Fibroblast of lung (primary cell): ENCODE results near the gene KEAP1. TPM values are rescaled to one million over a fixed set of nuclear protein-coding genes. Genes with fewer than 3 reads are reported as not detected.
"Not testable (repeated sequence)": the region's sequence is repeated elsewhere in the genome, so short reads cannot be mapped to it uniquely, and the experiment has no call there.

Experiments
- DNase-seq, 2 donors: peaks; one replicate each; pipeline versions ENCODE4 v3.0.0 to v3.0.0-alpha.2; 2010; ENCODE audit warnings: low read depth in 2 of 2
- H2AFZ ChIP-seq: 2 replicates; pipeline ENCODE4 v1.5.1; 2012; ENCODE audit warnings: low read length, control low read depth, inconsistent platforms
- H3K27ac ChIP-seq: 2 replicates; pipeline ENCODE4 v1.5.1; 2011; ENCODE audit warnings: low read length, control low read depth; ENCODE audit not compliant: insufficient read depth
- H3K27me3 ChIP-seq: 2 replicates; pipeline ENCODE4 v1.5.1; 2011; ENCODE audit warnings: mild to moderate bottlenecking, low read length; ENCODE audit not compliant: control insufficient read depth, insufficient read depth
- H3K36me3 ChIP-seq: 2 replicates; pipeline ENCODE4 v1.5.1; 2011; ENCODE audit warnings: low read length; ENCODE audit not compliant: control insufficient read depth, insufficient read depth
- H3K4me1 ChIP-seq: 2 replicates; pipeline ENCODE4 v1.5.1; 2011; ENCODE audit warnings: low read length; ENCODE audit not compliant: control insufficient read depth, insufficient read depth; ENCODE audit errors: extremely low read depth
- H3K4me2 ChIP-seq: 2 replicates; pipeline ENCODE4 v1.5.1; 2011; ENCODE audit warnings: low read length, control low read depth; ENCODE audit not compliant: insufficient read depth; ENCODE audit errors: extremely low read depth
- H3K4me3 ChIP-seq, 4 experiments: fragments of 200-600 bp in 1 of 4; sonication (generic) in 1 of 4; replicated peaks in 1 of 4; 2 replicates each; pipeline ENCODE4 v1.5.1; 2011 to 2016; ENCODE audit warnings: low read length in 4 of 4, low read depth in 3 of 4, mild to moderate bottlenecking in 3 of 4, control low read depth in 2 of 4, inconsistent platforms in 1 of 4, mixed read lengths in 1 of 4; ENCODE audit not compliant: insufficient read depth in 1 of 4; ENCODE audit errors: control extremely low read depth in 1 of 4
- H3K79me2 ChIP-seq: 2 replicates; pipeline ENCODE4 v1.5.1; 2012; ENCODE audit warnings: mild to moderate bottlenecking, low read length, inconsistent platforms; ENCODE audit not compliant: control insufficient read depth, insufficient read depth
- H3K9ac ChIP-seq: 2 replicates; pipeline ENCODE4 v1.5.1; 2011; ENCODE audit warnings: mild to moderate bottlenecking, low read length, control low read depth; ENCODE audit not compliant: insufficient read depth
- H3K9me3 ChIP-seq: 2 replicates; pipeline ENCODE4 v1.5.1; 2012; ENCODE audit warnings: low read depth, low read length; ENCODE audit not compliant: control insufficient read depth, insufficient read depth
- H4K20me1 ChIP-seq: 2 replicates; pipeline ENCODE4 v1.5.1; 2011; ENCODE audit warnings: low read length; ENCODE audit not compliant: control insufficient read depth, insufficient read depth; ENCODE audit errors: extremely low read depth
- EZH2 ChIP-seq: IDR thresholded peaks from 2 replicates; pipeline ENCODE4 v1.5.1; 2012; ENCODE audit warnings: low read length, control low read depth, mild to moderate bottlenecking; ENCODE audit errors: missing control alignments
- polyA minus RNA-seq: library from RNA; depleted of rRNA, polyadenylated mRNA; stranded (reverse); fragments of >200 nt; gene quantifications from 2 replicates; pipeline ENCODE4 v1.2.3, GENCODE V29; 2011; ENCODE audit warnings: low replicate concordance
- polyA plus RNA-seq, 2 donors: library from polyadenylated mRNA; depleted of rRNA in 1 of 2; stranded (reverse) in 1 of 2; unstranded in 1 of 2; fragments of >200 nt; gene quantifications; 2 replicates each; pipeline ENCODE4 v1.2.1, GENCODE V29; 2011 to 2012; ENCODE audit warnings: missing spikeins in 1 of 2
- total RNA-seq: library from RNA; depleted of rRNA; stranded (reverse); fragments of >200 nt; gene quantifications from 2 replicates; pipeline ENCODE4 v1.2.1, GENCODE V29; 2014
- TF ChIP-seq, protein P1 (sequence below), 2 donors: IDR thresholded peaks in 1 of 2; conservative IDR thresholded peaks in 1 of 2; 1 replicate in 1 of 2; 2 replicates in 1 of 2; pipeline ENCODE4 v1.5.1; 2011 to 2012; ENCODE audit warnings: low read length in 2 of 2, control low read depth in 1 of 2, inconsistent platforms in 1 of 2, low read depth in 1 of 2, mild to moderate bottlenecking in 1 of 2

KEAP1 gene
- total RNA-seq (81.7 and 103 TPM in 2 replicates), polyA plus RNA-seq (36.1 and 51.3 TPM in 2 replicates), polyA minus RNA-seq (237 and 316 TPM in 2 replicates)
- 53.7 and 78.4 TPM in 2 replicates for polyA plus RNA-seq (2012)

DNA sequence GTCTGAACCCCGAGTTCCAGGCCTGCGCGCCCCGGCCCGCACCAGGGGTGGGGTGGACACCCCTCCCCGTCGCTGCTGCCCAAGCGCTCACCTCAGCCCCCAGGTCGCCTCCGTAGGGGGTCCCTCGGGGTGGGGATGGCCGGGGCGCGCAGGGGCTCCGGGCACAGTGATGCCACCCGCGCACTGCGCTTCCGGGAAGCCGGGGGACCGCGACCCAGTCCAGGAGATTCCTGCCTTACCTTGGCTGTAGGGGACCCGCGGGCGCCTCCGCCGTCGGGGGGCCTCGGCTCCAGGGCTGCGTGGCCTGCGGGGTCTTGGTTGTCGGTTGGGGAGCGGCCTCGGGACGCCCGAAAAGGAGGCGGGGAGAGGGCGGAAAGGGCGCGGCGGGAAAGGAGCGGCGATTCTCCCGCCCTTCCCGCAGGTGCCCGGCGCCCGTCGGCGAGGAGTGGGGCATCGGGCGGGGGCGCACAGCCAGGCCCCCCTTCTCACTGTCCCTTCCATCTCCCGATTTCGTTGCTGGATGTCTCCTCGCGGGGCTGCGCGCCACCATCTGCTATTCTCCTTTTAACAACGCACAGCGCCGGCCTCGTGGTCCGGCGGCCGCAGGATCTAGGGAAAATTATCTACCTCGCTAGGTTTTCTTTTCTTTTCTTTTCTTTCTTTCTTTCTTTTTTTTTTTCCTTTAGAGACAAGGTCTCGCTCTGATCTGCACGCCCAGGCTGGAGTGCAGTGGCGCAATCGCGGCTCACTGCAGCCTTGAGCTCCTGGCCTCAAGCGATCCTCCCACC, at the start of gene KEAP1:
KEAP1 (minus strand) TSS at position 355 of the 788 bp plus-strand sequence. CDS start 3,323 bp downstream, outside the sequence.
- Histone ChIP-seq H3K27ac (peak within 1 kb of the TSS; percentile 97), H3K36me3 (peaks cover 9% of the 10 kb centered on the region), H3K4me3 (peak within 1 kb of the TSS; percentile 71 to 95 (median 85)), H2AFZ (peak within 1 kb of the TSS; percentile 60), H3K9me3 (no peaks in the 10 kb centered on the region), H3K27me3 (no peaks in the 10 kb centered on the region), H3K4me1 (peaks cover 2% of the 10 kb centered on the region), H4K20me1 (no peaks in the 10 kb centered on the region), H3K9ac (peak within 1 kb of the TSS; percentile 91), H3K79me2 (peaks cover 31% of the 10 kb centered on the region), H3K4me2 (peak within 1 kb of the TSS; percentile 98)
- peak; percentile 36 to 42 for DNase-seq
- no peak for TF ChIP-seq EZH2
- TF ChIP-seq, protein P1, sequence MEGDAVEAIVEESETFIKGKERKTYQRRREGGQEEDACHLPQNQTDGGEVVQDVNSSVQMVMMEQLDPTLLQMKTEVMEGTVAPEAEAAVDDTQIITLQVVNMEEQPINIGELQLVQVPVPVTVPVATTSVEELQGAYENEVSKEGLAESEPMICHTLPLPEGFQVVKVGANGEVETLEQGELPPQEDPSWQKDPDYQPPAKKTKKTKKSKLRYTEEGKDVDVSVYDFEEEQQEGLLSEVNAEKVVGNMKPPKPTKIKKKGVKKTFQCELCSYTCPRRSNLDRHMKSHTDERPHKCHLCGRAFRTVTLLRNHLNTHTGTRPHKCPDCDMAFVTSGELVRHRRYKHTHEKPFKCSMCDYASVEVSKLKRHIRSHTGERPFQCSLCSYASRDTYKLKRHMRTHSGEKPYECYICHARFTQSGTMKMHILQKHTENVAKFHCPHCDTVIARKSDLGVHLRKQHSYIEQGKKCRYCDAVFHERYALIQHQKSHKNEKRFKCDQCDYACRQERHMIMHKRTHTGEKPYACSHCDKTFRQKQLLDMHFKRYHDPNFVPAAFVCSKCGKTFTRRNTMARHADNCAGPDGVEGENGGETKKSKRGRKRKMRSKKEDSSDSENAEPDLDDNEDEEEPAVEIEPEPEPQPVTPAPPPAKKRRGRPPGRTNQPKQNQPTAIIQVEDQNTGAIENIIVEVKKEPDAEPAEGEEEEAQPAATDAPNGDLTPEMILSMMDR (conservative IDR thresholded peaks at IDR 0.05 in 1 of 2, IDR thresholded peaks at IDR 0.05 in 1 of 2; ENCODE audit: low read depth in 1 of 2, low read length in 2 of 2), result no peak

DNA sequence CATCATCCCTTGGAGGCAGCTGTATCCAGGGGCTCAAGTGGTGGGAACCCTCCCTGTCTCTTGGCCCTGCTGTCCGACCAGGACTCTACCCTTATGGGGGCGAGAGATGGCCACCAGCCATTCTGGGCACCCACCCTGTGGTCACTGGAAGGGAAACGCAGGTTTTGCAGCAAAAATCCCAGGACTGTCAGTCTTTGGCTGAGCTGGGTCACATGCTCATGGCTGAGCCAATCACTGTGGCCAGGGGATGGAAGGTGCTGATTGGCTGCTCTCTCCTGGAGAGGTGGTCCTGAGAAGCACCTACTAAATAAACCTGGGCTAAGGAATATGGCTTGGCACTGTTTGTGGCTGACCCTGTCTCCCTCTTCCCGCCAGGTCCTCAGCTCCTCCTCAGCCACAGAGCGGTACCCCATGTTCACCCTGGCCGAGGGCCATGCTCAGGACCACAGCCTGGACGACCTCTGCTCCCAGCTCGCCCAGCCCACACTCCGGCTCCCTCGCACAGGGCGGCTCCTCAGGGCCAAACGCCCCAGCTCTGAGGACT, 49.4 kb upstream of the KEAP1 start:
- Histone ChIP-seq H3K27ac (no peak overlapping the region), H3K36me3 (peaks cover 36% of the 10 kb centered on the region), H3K4me1 (no peaks in the 10 kb centered on the region), H4K20me1 (no peaks in the 10 kb centered on the region), H3K27me3 (no peaks in the 10 kb centered on the region), H3K9me3 (no peaks in the 10 kb centered on the region), H3K4me3 (no peak overlapping the region), H2AFZ (no peak overlapping the region), H3K4me2 (no peak overlapping the region), H3K9ac (no peak overlapping the region), H3K79me2 (no peaks in the 10 kb centered on the region)
- TF ChIP-seq, protein P1 (conservative IDR thresholded peaks at IDR 0.05 in 1 of 2, IDR thresholded peaks at IDR 0.05 in 1 of 2; ENCODE audit: low read depth in 1 of 2, low read length in 2 of 2), result no peak
- no peak for TF ChIP-seq EZH2
- DNase-seq, result peak; percentile 17 to 19

DNA sequence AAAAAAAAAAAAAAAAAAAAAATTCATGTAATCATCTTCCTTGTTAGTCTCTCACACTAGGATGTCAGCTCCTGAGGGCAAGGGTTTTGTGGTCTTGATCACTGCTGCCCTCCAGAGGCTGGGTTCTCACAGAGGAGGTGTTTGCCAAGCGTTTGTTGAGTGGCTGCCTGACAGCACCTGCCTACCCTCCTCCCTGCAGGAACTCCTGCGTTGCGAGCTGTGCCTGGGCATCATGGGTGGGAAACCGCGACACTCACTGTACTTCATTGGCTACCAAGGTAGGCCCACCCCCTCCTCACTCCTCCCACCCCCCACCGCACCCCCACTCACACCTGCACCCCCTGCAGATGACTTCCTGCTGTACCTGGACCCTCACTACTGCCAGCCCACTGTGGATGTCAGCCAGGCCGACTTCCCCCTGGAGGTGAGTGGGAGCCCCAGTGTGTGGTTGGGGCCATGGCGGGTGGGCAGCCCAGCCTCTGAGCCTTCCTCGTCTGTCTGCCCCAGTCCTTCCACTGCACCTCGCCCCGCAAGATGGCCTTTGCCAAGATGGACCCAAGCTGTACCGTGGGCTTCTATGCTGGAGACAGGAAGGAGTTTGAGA, 48.6 kb upstream of the KEAP1 start:
- no peak overlapping the region for H3K4me3 ChIP-seq
- H3K9ac ChIP-seq, result no peak overlapping the region
- H4K20me1 ChIP-seq, result no peaks in the 10 kb centered on the region
- H2AFZ ChIP-seq, result no peak overlapping the region
- no peaks in the 10 kb centered on the region for H3K79me2 ChIP-seq
- no peaks in the 10 kb centered on the region for H3K4me1 ChIP-seq
- H3K4me2 ChIP-seq, result no peak overlapping the region
- DNase-seq, result peak in 1 of 2 donors; percentile 22
- no peaks in the 10 kb centered on the region for H3K9me3 ChIP-seq
- H3K36me3 ChIP-seq, result peaks cover 33% of the 10 kb centered on the region
- H3K27me3 ChIP-seq, result no peaks in the 10 kb centered on the region
- no peak for TF ChIP-seq EZH2
- TF ChIP-seq, protein P1 (conservative IDR thresholded peaks at IDR 0.05 in 1 of 2, IDR thresholded peaks at IDR 0.05 in 1 of 2; ENCODE audit: low read depth in 1 of 2, low read length in 2 of 2), result peak in 1 of 2 donors; percentile 18
- no peak overlapping the region for H3K27ac ChIP-seq

DNA sequence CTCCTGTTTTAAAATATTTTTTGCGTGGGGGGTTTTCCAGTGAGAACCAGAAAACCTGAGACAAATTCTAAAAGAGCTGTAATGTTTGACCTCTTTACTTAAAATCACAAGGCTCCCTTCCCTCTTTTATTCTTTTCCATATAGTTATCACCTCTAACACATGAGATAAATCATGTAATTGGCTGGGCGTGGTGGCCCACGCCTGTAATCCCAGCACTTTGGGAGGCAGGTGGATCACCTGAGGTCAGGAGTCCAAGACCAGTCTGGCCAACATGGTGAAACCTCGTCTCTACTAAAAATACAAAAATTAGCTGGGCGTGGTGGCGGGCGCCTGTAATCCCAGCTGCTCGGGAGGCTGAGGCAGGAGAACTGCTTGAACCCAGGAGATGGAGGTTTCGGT, 47.9 kb upstream of the KEAP1 start:
- H2AFZ ChIP-seq, H3K9me3 ChIP-seq, DNase-seq, H4K20me1 ChIP-seq, H3K4me1 ChIP-seq, H3K4me2 ChIP-seq, H3K27ac ChIP-seq, H3K79me2 ChIP-seq, H3K4me3 ChIP-seq, H3K9ac ChIP-seq, H3K27me3 ChIP-seq: not testable (repeated sequence)
- peaks cover 32% of the 10 kb centered on the region for H3K36me3 ChIP-seq
